ENCODE measurements around the gene HIVEP1.

DNA sequence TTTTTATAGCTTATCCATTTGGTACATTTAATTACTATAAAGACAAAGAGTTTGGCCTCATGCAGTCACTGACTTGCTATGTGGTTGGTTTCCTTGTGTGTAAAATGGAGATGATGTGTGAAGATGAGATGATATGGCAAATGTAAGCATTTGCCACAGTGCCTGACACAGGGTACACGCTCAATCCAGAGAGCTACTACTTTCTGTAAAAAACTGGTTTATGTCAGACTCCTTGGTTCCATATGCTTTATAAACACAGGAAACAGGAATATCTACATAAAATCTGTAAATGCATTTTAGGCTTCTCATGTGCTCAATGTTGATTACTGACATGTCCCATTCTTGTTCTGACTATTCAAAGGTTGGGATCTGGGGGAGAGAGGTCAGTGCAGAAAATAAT, 10.4 kb downstream of the HIVEP1 start:
- TF ChIP-seq, protein P1, sequence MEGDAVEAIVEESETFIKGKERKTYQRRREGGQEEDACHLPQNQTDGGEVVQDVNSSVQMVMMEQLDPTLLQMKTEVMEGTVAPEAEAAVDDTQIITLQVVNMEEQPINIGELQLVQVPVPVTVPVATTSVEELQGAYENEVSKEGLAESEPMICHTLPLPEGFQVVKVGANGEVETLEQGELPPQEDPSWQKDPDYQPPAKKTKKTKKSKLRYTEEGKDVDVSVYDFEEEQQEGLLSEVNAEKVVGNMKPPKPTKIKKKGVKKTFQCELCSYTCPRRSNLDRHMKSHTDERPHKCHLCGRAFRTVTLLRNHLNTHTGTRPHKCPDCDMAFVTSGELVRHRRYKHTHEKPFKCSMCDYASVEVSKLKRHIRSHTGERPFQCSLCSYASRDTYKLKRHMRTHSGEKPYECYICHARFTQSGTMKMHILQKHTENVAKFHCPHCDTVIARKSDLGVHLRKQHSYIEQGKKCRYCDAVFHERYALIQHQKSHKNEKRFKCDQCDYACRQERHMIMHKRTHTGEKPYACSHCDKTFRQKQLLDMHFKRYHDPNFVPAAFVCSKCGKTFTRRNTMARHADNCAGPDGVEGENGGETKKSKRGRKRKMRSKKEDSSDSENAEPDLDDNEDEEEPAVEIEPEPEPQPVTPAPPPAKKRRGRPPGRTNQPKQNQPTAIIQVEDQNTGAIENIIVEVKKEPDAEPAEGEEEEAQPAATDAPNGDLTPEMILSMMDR (conservative IDR thresholded peaks at IDR 0.05): no peak
- TF ChIP-seq EZH2 (IDR thresholded peaks at IDR 0.05; ENCODE audit: low read depth): no peak

Measured in PC-9 (cell line).